Measurements from ENCODE around the gene HIPK3.

HIPK3 gene

DNA sequence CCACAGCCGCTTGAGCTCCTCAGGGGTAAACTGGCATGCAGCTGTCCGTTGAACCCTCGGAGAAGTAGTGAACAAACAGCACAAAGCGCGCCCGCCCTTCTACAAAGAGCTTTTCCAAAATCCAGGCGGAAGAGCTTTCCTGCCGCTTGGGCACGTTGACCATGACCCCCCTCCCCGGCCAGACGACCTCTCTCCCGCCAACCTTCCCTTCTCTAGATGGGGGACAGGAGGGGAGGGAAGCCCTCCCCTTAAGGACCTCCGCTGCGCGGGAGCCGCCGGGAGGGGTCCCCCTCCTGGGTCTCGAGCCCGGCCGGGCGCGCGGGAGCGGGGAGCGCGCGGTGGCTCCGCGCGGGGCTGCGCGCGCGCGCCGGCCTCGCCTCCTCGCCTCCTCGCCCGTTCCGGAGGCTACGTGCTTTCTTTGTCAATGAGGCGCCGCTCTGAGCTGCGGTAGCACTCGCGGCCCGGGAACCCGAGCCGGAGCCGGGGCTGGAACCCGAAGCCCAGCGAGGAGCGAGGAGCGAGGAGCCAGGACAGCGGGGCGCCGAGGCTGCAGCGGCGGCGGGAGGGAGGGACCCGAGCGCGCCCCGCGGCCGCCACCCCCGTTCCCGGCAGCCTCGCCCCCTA lies 118.6 kb downstream of the HIPK3 start, which contains the start of gene KIAA1549L:
KIAA1549L (plus strand) TSS at position 421 of the 624 bp plus-strand sequence.
- no peak for DNase-seq (ENCODE audit: low read depth in 1 of 2, low spot score in 1 of 2)
- Histone ChIP-seq H3K27me3 (ENCODE audit: insufficient read depth, poor library complexity, severe bottlenecking) (peaks cover 40% of the 10 kb centered on the region), H3K4me3 (replicated peaks; ENCODE audit: insufficient read depth, low read length) (peak within 1 kb of the TSS; percentile 31), H3K27ac (replicated peaks) (no peak within 1 kb of the TSS)
- no peak for TF ChIP-seq POLR2AphosphoS5 (IDR thresholded peaks at IDR 0.05; ENCODE audit: low read depth)
- TF ChIP-seq, protein P1, sequence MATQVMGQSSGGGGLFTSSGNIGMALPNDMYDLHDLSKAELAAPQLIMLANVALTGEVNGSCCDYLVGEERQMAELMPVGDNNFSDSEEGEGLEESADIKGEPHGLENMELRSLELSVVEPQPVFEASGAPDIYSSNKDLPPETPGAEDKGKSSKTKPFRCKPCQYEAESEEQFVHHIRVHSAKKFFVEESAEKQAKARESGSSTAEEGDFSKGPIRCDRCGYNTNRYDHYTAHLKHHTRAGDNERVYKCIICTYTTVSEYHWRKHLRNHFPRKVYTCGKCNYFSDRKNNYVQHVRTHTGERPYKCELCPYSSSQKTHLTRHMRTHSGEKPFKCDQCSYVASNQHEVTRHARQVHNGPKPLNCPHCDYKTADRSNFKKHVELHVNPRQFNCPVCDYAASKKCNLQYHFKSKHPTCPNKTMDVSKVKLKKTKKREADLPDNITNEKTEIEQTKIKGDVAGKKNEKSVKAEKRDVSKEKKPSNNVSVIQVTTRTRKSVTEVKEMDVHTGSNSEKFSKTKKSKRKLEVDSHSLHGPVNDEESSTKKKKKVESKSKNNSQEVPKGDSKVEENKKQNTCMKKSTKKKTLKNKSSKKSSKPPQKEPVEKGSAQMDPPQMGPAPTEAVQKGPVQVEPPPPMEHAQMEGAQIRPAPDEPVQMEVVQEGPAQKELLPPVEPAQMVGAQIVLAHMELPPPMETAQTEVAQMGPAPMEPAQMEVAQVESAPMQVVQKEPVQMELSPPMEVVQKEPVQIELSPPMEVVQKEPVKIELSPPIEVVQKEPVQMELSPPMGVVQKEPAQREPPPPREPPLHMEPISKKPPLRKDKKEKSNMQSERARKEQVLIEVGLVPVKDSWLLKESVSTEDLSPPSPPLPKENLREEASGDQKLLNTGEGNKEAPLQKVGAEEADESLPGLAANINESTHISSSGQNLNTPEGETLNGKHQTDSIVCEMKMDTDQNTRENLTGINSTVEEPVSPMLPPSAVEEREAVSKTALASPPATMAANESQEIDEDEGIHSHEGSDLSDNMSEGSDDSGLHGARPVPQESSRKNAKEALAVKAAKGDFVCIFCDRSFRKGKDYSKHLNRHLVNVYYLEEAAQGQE (IDR thresholded peaks at IDR 0.05; ENCODE audit: insufficient replicate concordance, low read depth): no peak
- TF ChIP-seq, protein P2, sequence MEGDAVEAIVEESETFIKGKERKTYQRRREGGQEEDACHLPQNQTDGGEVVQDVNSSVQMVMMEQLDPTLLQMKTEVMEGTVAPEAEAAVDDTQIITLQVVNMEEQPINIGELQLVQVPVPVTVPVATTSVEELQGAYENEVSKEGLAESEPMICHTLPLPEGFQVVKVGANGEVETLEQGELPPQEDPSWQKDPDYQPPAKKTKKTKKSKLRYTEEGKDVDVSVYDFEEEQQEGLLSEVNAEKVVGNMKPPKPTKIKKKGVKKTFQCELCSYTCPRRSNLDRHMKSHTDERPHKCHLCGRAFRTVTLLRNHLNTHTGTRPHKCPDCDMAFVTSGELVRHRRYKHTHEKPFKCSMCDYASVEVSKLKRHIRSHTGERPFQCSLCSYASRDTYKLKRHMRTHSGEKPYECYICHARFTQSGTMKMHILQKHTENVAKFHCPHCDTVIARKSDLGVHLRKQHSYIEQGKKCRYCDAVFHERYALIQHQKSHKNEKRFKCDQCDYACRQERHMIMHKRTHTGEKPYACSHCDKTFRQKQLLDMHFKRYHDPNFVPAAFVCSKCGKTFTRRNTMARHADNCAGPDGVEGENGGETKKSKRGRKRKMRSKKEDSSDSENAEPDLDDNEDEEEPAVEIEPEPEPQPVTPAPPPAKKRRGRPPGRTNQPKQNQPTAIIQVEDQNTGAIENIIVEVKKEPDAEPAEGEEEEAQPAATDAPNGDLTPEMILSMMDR (IDR thresholded peaks at IDR 0.05; ENCODE audit: insufficient read depth, low read length): no peak

DNA sequence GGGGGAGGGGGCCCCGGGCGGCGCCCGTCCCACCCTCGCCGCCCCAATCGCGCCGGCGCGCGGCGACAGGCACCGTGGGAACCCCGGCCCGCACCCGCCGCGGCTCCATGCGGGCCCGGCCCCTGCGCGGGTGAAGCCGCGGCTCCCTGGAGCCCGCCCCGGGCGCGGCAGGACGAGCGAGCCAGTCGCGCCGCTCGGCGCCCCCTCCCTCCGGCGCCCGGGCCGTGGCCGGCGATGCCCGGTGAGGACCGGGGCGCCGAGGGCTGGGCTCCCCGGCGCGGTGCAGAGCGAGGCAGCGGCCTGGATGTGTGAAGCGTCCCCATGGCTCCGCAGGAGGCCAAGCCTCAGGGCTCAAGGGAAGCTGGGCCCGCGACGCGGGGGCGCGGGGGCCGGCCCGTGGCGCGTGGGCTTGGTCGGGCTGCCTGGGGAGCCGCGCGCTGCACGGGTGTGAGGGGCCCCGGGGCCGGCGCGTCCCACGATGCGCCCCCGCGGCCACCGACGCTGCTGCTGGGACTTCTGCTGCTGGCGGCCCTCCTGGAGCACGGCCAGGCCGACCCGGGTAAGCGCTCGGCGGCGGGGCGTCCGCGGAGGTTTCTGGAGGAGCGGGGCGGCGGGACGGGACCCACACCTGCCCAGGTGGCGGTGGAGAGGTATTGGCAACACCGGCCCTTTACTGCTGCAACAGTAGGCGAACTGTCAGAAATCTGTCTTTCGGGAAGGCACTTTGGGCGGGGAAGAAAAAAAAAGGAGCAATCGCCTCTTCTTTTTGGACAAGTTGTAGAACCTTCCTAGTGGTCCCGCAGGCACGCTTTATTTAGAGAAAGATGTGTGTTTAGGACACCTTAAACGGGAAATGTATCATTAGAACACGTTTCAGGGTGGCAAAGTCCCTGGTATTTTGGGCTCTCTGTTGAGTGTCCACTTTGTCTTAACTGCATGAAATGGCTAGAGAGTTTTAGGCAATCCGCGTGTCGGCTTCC lies 119.4 kb downstream of the HIPK3 start:
- Histone ChIP-seq H3K27me3 (ENCODE audit: insufficient read depth, poor library complexity, severe bottlenecking) (peaks cover 40% of the 10 kb centered on the region), H3K4me3 (replicated peaks; ENCODE audit: insufficient read depth, low read length) (no peak overlapping the region; the same call in 1 of the 2 replicates), H3K27ac (replicated peaks) (no peak overlapping the region)
- no peak for DNase-seq (ENCODE audit: low read depth in 1 of 2, low spot score in 1 of 2)
- TF ChIP-seq SPI1 (IDR thresholded peaks at IDR 0.05; ENCODE audit: borderline replicate concordance, low read depth): no peak
- TF ChIP-seq POLR2AphosphoS5 (IDR thresholded peaks at IDR 0.05; ENCODE audit: low read depth): no peak
- TF ChIP-seq, protein P2 (IDR thresholded peaks at IDR 0.05; ENCODE audit: insufficient read depth, low read length): no peak
- TF ChIP-seq GABPA (IDR thresholded peaks at IDR 0.05; ENCODE audit: low read depth): no peak
- TF ChIP-seq, protein P1 (IDR thresholded peaks at IDR 0.05; ENCODE audit: insufficient replicate concordance, low read depth): no peak

DNA sequence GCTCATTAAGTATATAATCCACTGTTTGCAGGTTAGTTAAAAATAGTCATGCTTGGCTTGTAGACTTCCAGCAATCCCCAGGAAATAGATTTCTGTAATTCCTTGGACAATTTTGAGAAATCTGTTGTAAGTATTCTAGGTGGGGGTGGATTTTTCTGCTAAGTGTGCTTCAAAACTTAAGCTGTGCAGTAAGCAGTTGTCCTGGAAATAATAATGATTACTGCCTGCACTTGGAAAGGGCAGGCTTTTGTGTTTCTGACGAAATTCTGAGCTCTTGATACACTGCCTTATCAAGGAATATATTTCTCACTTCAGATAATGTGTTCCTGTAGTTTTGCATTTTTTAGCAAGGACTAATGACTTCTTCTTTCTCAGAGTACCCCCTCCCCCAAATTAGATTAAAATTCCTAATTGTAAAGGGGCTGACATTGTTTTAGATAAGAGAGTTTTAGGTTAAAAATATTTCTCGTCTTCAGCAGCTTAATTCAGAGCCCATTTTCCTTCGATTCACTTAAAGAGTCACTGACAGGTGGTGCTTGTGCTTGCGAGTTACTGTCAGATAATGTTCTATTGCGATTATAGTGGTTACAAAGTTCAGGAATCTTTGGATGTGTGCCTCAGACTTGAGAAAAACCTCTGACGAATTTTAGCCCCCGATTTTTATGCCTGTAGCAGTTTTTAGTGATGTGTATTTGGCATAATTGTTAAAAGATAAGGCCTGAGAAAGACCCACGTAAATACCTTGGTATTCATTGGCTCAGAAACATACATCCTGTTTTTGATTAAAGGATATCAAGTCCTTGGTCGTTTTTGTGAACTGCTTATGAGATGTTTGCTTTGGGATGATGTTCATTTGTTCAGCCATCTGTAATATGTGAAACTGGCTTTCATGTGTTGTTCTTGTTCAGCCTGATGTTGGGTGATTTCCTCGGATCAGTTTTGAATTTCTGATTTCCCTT lies 120.5 kb downstream of the HIPK3 start:
- no peak for DNase-seq (ENCODE audit: low read depth in 1 of 2, low spot score in 1 of 2)
- TF ChIP-seq, protein P1 (IDR thresholded peaks at IDR 0.05; ENCODE audit: insufficient replicate concordance, low read depth): no peak
- TF ChIP-seq GABPA (IDR thresholded peaks at IDR 0.05; ENCODE audit: low read depth) (no peak), SPI1 (IDR thresholded peaks at IDR 0.05; ENCODE audit: borderline replicate concordance, low read depth) (no peak), POLR2AphosphoS5 (IDR thresholded peaks at IDR 0.05; ENCODE audit: low read depth) (no peak)
- TF ChIP-seq, protein P2 (IDR thresholded peaks at IDR 0.05; ENCODE audit: insufficient read depth, low read length): no peak
- Histone ChIP-seq H3K27ac (replicated peaks) (no peak overlapping the region), H3K4me3 (replicated peaks; ENCODE audit: insufficient read depth, low read length) (no peak overlapping the region), H3K27me3 (ENCODE audit: insufficient read depth, poor library complexity, severe bottlenecking) (peaks cover 40% of the 10 kb centered on the region)
